Activated CD4-positive, CD25-positive, alpha-beta regulatory T cell treated with anti-CD3 and anti-CD28 coated beads, Interleukin-2, amount 50 U/mL, for 16 hours (primary cell): Measurements from ENCODE around the gene PSG6.
"Not testable (repeated sequence)": the region's sequence is repeated elsewhere in the genome, so short reads cannot be mapped to it uniquely, and the experiment has no call there.

ENCODE experiments used
- DNase-seq: peaks from one replicate; pipeline ENCODE4 v3.0.0-alpha.2; 2020; ENCODE audit warnings: low read depth, low spot score

Gene PSG6

GRCh38 chr19:42853231-42853630 lies 64.5 kb downstream of the PSG6 start:
- not testable (repeated sequence) for DNase-seq

GRCh38 chr19:42852821-42853220 lies 64.9 kb downstream of the PSG6 start:
- not testable (repeated sequence) for DNase-seq
